ENCODE data around the gene MTUS2.

- TF ChIP-seq SUZ12 (IDR thresholded peaks at IDR 0.05; ENCODE audit: extremely low read depth, insufficient read depth, insufficient read length) (no peak), YY1 (IDR thresholded peaks at IDR 0.05; ENCODE audit: insufficient read depth, insufficient read length) (no peak), ZNF274 (IDR thresholded peaks at IDR 0.05; ENCODE audit: low read depth, low read length) (no peak)
Observed at GRCh38 chr13:29224206-29224605, 404.1 kb downstream of the MTUS2 start.
